Measurements from ENCODE around the gene PRRX2.
"Not testable (repeated sequence)": the region's sequence is repeated elsewhere in the genome, so short reads cannot be mapped to it uniquely, and the experiment has no call there.

Gene PRRX2

GRCh38 chr9:129745200-129745599 lies 79.8 kb downstream of the PRRX2 start:
- TF ChIP-seq EZH2phosphoT487 (IDR thresholded peaks at IDR 0.05; ENCODE audit: low read depth) (no peak), CTCF (IDR thresholded peaks at IDR 0.05; ENCODE audit: low read depth, low read length) (no peak)
- Histone ChIP-seq H3K27ac (ENCODE audit: low read length) (no peak overlapping the region), H2AFZ (ENCODE audit: low read depth, low read length) (no peak overlapping the region), H3K79me2 (ENCODE audit: low read length) (no peaks in the 10 kb centered on the region), H4K20me1 (ENCODE audit: insufficient read depth, low read length) (no peaks in the 10 kb centered on the region), H3K4me1 (ENCODE audit: low read length) (peaks cover 7% of the 10 kb centered on the region), H3K27me3 (ENCODE audit: low read depth, low read length) (no peaks in the 10 kb centered on the region), H3K9me3 (ENCODE audit: insufficient read depth, low read length) (no peaks in the 10 kb centered on the region), H3K4me2 (ENCODE audit: low read length) (no peak overlapping the region), H3K9ac (ENCODE audit: low read length) (no peak overlapping the region), H3K36me3 (replicated peaks; ENCODE audit: low read depth, low read length) (no peaks in the 10 kb centered on the region), H3K4me3 (ENCODE audit: low read length) (no peak overlapping the region)

- no peak overlapping the region for H3K4me2 ChIP-seq (ENCODE audit: low read length)
- peaks cover 7% of the 10 kb centered on the region for H3K4me1 ChIP-seq (ENCODE audit: low read length)
- H3K4me3 ChIP-seq (ENCODE audit: low read length), result no peak overlapping the region
- no peaks in the 10 kb centered on the region for H3K27me3 ChIP-seq (ENCODE audit: low read depth, low read length)
- TF ChIP-seq CTCF (IDR thresholded peaks at IDR 0.05; ENCODE audit: low read depth, low read length), result no peak
- TF ChIP-seq EZH2phosphoT487 (IDR thresholded peaks at IDR 0.05; ENCODE audit: low read depth), result no peak
- H2AFZ ChIP-seq (ENCODE audit: low read depth, low read length), result no peak overlapping the region
- H3K9me3 ChIP-seq (ENCODE audit: insufficient read depth, low read length), result no peaks in the 10 kb centered on the region
- no peak overlapping the region for H3K27ac ChIP-seq (ENCODE audit: low read length)
- H3K36me3 ChIP-seq (replicated peaks; ENCODE audit: low read depth, low read length), result no peaks in the 10 kb centered on the region
- H3K9ac ChIP-seq (ENCODE audit: low read length), result no peak overlapping the region
- H3K79me2 ChIP-seq (ENCODE audit: low read length), result no peaks in the 10 kb centered on the region
- no peaks in the 10 kb centered on the region for H4K20me1 ChIP-seq (ENCODE audit: insufficient read depth, low read length)
Measured at GRCh38 chr9:129746092-129746777, 80.8 kb downstream of the PRRX2 start.

DNA sequence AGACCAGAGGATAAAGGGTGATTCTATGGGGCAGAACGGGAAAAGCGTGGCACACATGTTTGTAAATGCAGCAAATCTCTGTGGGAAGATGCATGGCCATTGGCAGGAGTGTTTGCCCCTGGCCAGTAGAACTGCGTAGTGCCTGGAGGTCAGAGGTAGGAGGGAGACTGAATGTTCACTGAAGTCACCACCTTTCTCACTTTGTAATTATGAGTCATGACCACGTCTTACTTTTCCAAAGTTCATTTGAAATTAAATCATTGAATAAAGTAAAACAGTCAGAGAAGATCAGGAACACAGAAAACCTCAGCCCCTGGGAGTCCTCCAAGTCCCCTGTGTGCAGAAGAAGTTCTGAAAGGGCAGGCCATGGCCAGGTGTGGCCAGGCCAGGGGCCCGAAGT lies 82.8 kb downstream of the PRRX2 start:
- TF ChIP-seq CTCF (IDR thresholded peaks at IDR 0.05; ENCODE audit: low read depth, low read length) (no peak), EZH2phosphoT487 (IDR thresholded peaks at IDR 0.05; ENCODE audit: low read depth) (no peak)
- H3K27me3 ChIP-seq (ENCODE audit: low read depth, low read length), result peaks cover 7% of the 10 kb centered on the region; the same call in 1 of the 2 replicates
- H3K36me3 ChIP-seq (replicated peaks; ENCODE audit: low read depth, low read length), result no peaks in the 10 kb centered on the region
- H3K9me3 ChIP-seq (ENCODE audit: insufficient read depth, low read length), result no peaks in the 10 kb centered on the region
- H3K27ac ChIP-seq (ENCODE audit: low read length), result no peak overlapping the region
- H3K9ac ChIP-seq (ENCODE audit: low read length), result no peak overlapping the region
- no peak overlapping the region for H2AFZ ChIP-seq (ENCODE audit: low read depth, low read length)
- no peaks in the 10 kb centered on the region for H4K20me1 ChIP-seq (ENCODE audit: insufficient read depth, low read length)
- H3K4me2 ChIP-seq (ENCODE audit: low read length), result no peak overlapping the region
- no peaks in the 10 kb centered on the region for H3K79me2 ChIP-seq (ENCODE audit: low read length)
- no peak overlapping the region for H3K4me3 ChIP-seq (ENCODE audit: low read length)
- H3K4me1 ChIP-seq (ENCODE audit: low read length), result peaks cover 7% of the 10 kb centered on the region

DNA sequence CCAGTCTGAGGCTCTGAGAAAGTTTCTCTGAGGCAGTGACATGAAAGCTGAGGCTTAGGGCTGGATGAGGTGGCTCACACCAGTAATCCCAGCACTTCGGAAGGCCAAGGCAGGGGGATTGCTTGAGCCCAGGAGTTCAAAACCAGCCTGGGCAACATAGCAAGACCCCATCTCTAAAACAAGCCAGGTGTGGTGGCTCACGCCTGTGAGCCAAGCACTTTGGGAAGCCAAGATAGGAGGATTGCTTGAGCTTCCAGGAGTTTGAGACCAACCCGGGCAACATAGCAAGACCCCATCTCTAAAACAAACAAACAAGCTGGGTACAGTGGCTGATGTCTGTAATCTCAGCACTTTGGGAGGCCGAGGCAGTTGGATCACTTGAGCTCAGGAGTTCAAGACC lies 83.6 kb downstream of the PRRX2 start:
- H3K4me1 ChIP-seq (ENCODE audit: low read length); H2AFZ ChIP-seq (ENCODE audit: low read depth, low read length); H3K36me3 ChIP-seq (replicated peaks; ENCODE audit: low read depth, low read length); H4K20me1 ChIP-seq (ENCODE audit: insufficient read depth, low read length); H3K27ac ChIP-seq (ENCODE audit: low read length); H3K9ac ChIP-seq (ENCODE audit: low read length); H3K9me3 ChIP-seq (ENCODE audit: insufficient read depth, low read length); H3K79me2 ChIP-seq (ENCODE audit: low read length); H3K4me3 ChIP-seq (ENCODE audit: low read length); H3K4me2 ChIP-seq (ENCODE audit: low read length): not testable (repeated sequence)
- H3K27me3 ChIP-seq (ENCODE audit: low read depth, low read length), result peaks cover 12% of the 10 kb centered on the region; the same call in 1 of the 2 replicates
